HL-60/S4 treated with retinoic acid at 250 ng/mL for 4 days and 3 days (cell line): ENCODE data around the gene DGKA.
"Not testable (repeated sequence)": the region's sequence is repeated elsewhere in the genome, so short reads cannot be mapped to it uniquely, and the experiment has no call there.

ENCODE experiments used
- in situ Hi-C: fragments of 300-500 bp; cut with MboI; formaldehyde crosslinking; loops from 2 replicates; pipeline ENCODE4 v1.7.0; 2022; ENCODE audit warnings: low sequenced_read_pairs

DGKA gene

GRCh38 chr12:55930771-55931316, at the start of gene DGKA:
TSS of gene DGKA (plus strand) at chr12:55931162. CDS start at chr12:55936504, 5,342 bp downstream.
- in situ Hi-C loops = no loop called here

GRCh38 chr12:55885113-55885512, 45.8 kb upstream of the DGKA start:
- in situ Hi-C loops = no loop called here

- in situ Hi-C loops = no loop called here
Measured at GRCh38 chr12:55891310-55891709, 39.7 kb upstream of the DGKA start.

- in situ Hi-C loops = no loop called here
Measured at GRCh38 chr12:55893723-55894122, 37.2 kb upstream of the DGKA start.

GRCh38 chr12:55899082-55899481, 31.9 kb upstream of the DGKA start:
- in situ Hi-C loops = no loop called here

GRCh38 chr12:55901881-55902490, 29.0 kb upstream of the DGKA start:
- in situ Hi-C loops = no loop called here

- in situ Hi-C loops = no loop called here
Measured at GRCh38 chr12:55906056-55906455, 24.9 kb upstream of the DGKA start.

GRCh38 chr12:55908726-55909512, 22.0 kb upstream of the DGKA start:
- in situ Hi-C loops = no loop called here

GRCh38 chr12:55909513-55909884, 21.5 kb upstream of the DGKA start:
- in situ Hi-C loops = no loop called here

GRCh38 chr12:55912908-55913307, 18.1 kb upstream of the DGKA start:
- in situ Hi-C loops = no loop called here

GRCh38 chr12:55915482-55915859, 15.5 kb upstream of the DGKA start:
- in situ Hi-C loops = no loop called here

GRCh38 chr12:55919032-55919431, 11.9 kb upstream of the DGKA start:
- in situ Hi-C loops = not testable (repeated sequence)

- in situ Hi-C loops = no loop called here
Measured at GRCh38 chr12:55922126-55922525, 8.8 kb upstream of the DGKA start.

GRCh38 chr12:55923648-55924047, 7.3 kb upstream of the DGKA start:
- in situ Hi-C loops = not testable (repeated sequence)

GRCh38 chr12:55925371-55925770, 5.6 kb upstream of the DGKA start:
- in situ Hi-C loops = no loop called here

- in situ Hi-C loops = no loop called here
Measured at GRCh38 chr12:55925870-55926737, 4.9 kb upstream of the DGKA start.

- in situ Hi-C loops = no loop called here
Measured at GRCh38 chr12:55926738-55927587, 4.0 kb upstream of the DGKA start.

- in situ Hi-C loops = no loop called here
Measured at GRCh38 chr12:55927588-55928502, 3.1 kb upstream of the DGKA start, which contains the start of gene PYM1. TSS of gene PYM1 (minus strand) at chr12:55927894. CDS start at chr12:55927761, 133 bp downstream.

GRCh38 chr12:55929306-55929791, 1.6 kb upstream of the DGKA start:
- in situ Hi-C loops = no loop called here
